Right hindlimb (tissue), 1 donor: ENCODE data around the gene RHOD.

Experiments
- DNase-seq: peaks from one replicate; pipeline ENCODE4 v3.0.0-alpha.2; 2018

RHOD gene

GRCh38 chr11:67117672-67118180, 61.1 kb downstream of the RHOD start:
- DNase-seq = peak; percentile 65

GRCh38 chr11:67118181-67118766, 61.6 kb downstream of the RHOD start:
- peak; percentile 58 for DNase-seq

DNA sequence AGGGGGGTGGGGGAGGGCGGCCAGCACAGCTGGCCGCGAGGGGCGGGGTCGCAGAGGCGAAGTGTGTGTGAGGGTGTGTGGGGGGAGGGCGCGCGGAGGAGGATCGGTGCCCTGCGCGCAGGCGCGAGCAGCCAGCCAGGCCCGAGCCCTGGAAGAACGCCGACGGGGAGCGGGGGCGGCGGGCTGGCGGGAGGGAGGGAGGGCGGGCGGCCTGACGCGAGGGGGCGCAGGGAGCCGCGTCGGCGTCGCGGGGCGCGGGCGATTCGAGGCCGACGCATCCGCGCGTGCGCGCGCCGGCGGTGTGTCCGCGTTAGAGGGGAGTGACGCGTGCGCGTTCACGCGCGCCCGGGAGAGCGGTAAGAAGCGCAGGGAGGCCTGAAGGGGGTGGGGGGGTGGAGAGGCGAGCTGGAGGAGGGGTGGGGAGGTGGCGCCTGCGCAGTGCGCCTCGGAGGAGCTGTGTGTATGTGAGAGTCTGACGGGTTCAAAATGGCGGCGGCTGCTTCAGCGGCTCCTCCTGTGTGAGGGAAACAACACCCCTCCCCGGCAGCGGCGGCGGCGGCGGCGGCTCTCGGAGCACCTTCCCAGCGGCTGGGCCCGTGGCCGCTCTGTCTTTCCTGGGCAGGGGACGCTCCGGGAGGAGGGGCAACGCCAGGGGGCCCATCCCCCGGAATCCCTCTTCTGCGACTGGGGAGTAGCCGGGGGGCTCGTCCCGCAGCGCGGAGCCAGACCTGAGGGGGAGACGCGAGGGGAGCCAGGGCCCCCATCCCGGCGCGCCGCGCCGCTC, 62.3 kb downstream of the RHOD start, which contains the start of gene KDM2A:
KDM2A (plus strand) TSS at position 463 of the 784 bp plus-strand sequence. CDS start 2,054 bp downstream, outside the sequence.
- DNase-seq = peak; percentile 100

DNA sequence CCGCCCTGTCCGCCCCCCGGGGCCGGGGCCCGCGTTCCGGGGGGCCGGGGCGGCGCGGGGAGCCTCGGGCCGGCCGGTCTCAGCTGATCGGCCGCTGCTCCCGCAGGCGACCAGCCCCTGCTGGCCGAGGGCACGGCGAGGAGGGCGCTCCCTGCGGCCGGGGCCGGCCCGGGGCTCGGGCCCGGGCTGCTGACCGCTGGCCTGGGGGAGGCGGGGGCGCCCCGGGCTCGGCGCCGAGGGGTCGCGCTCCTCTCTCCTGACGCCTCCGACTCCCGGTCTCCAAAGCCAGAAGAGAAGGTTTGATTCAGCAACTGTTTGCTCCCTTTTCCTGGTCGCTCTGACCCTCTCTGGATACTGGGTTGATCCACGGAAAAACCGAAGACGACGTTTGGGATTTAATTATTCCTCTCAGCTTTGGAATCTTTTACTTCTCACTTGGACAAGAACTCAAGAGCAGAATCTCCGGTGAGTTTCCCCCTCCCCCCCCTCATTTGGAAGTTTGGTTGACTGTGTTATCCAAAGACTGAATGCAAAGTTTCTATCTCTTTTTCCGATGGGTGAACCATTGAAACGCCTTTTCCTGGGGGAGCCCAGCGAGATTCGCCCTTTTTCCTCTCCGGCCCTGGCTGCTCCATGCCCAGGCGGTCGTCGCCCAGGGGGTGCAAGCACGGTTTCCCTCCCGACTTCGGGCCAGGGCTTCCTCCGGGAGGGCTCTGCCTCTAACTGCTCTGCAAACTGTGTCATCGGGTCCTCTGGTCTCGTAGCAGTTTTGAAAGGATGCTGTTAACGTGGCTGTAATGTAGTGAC, 63.1 kb downstream of the RHOD start:
- peak; percentile 55 for DNase-seq

DNA sequence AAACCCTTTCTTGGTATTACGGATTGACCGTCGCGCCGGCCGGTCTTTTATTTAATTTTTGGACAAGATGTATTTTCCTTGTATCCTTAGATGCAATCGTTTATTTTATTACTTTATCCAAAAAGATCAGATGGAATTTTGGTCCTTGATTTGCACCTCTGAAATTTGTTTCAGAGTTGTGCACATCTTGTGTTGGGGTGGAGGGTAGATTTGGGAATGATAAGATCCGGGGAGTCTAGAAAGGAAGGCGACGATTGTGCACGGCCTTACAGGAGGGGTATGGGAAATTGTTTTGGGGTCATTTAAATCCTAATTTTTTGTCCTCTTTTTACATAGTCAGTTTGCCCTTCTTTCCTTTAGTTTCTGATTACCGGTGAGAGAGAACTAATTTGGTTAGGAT, 63.8 kb downstream of the RHOD start:
- DNase-seq = no peak

DNA sequence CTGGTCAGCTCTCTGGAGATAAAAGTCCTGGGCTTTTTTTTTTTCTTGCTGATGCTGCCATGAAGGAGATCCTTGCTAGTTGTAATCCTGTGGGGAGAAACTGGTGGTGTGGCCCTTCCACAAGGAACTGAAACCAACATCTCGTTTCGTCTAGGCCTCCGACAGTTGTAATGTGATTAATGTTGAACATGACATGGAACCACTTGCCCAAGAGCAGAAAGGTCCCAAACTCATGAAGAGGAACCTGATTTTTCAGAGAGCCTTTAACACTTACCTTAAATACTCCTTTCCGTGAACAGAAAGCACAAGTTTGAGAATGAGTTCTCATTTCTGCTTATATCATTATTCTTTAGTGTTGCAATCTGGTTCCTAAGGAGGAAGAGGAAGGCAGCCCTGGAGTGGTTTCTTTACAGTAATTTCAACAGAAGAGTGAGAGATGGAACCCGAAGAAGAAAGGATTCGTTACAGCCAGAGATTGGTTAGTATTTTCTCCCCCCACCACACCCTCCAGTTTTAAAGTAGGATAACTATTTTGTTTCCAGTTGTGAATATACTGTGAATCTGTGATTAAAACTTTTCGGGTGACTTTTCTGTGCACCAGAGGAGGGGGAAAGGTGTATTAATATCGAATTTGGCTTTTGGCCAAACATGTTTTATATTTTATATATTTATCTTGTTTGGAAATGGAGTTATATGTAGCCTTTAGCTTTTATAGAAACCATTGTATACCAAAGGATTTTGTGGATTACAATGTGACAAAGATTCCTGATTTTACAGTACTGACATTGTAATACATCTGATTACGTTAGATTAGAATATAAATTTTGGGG, 64.4 kb downstream of the RHOD start:
- no peak for DNase-seq
